T-helper 2 cell treated with Interferon-gamma antibody and Interleukin-4, amounts not matched to agents 5 μg/mL and 100 μg/mL, for 36 hours (primary cell): ENCODE results near the gene PRKCI.

Source experiments
- DNase-seq: peaks from one replicate; pipeline ENCODE4 v3.0.0; 2021; ENCODE audit warnings: low spot score
- H3K27ac Mint-ChIP-seq: one replicate; pipeline ENCODE4 v1.8.0; 2021; ENCODE audit warnings: mild to moderate bottlenecking, mixed read lengths
- H3K27me3 Mint-ChIP-seq: one replicate; pipeline ENCODE4 v1.8.0; 2021; ENCODE audit warnings: low read depth, mixed read lengths
- H3K36me3 Mint-ChIP-seq: one replicate; pipeline ENCODE4 v1.8.0; 2021; ENCODE audit warnings: low read depth, mixed read lengths
- H3K4me1 Mint-ChIP-seq: one replicate; pipeline ENCODE4 v1.8.0; 2021; ENCODE audit warnings: low read depth, mixed read lengths
- H3K4me3 Mint-ChIP-seq: one replicate; pipeline ENCODE4 v1.8.0; 2022; ENCODE audit warnings: mild to moderate bottlenecking, moderate library complexity, mixed read lengths
- H3K9me3 Mint-ChIP-seq: one replicate; pipeline ENCODE4 v1.8.0; 2021; ENCODE audit warnings: mixed read lengths

The PRKCI gene

DNA sequence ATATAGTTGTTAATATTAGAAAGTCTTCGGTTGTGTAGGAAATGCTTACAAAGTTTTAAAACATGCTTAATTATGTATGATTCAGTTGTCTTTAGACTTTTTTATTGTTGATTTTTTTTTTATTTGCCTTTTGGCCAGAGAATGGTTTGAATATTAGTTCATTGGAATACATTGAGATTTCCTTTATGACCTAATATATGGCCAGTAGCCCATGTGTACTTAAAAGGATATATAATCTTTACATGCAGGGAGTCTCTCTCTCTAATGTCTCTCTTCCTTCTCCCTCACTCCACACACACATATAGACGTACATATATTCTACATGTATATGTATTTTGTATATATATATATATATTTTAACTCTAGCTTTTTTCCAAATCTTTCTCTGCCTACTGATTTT, 68.0 kb downstream of the PRKCI start:
- no peaks in the 10 kb centered on the region for H3K27me3 Mint-ChIP-seq
- H3K4me3 Mint-ChIP-seq, result no peak overlapping the region
- no peaks in the 10 kb centered on the region for H3K4me1 Mint-ChIP-seq
- H3K9me3 Mint-ChIP-seq, result no peaks in the 10 kb centered on the region
- peaks cover 8% of the 10 kb centered on the region for H3K36me3 Mint-ChIP-seq
- H3K27ac Mint-ChIP-seq, result no peak overlapping the region
- no peak for DNase-seq

DNA sequence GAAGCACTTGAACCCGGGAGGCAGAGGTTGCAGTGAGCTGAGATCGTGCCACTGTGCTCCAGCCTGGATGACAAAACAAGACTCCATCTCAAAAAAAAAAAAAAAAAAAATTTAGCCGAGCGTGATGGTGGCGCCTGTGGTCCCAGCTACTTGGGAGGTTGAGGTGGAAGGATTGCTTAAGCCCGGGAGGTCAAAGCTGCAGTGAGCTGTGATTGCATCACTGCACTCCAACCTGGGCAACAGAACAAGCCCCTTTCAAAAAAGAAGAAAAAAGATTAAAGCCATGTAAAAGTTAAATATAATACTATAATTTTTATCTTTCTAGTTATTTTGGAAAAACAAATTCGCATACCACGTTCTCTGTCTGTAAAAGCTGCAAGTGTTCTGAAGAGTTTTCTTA, 73.4 kb downstream of the PRKCI start:
- H3K36me3 Mint-ChIP-seq, result peaks cover 9% of the 10 kb centered on the region
- H3K9me3 Mint-ChIP-seq, result no peaks in the 10 kb centered on the region
- H3K4me3 Mint-ChIP-seq, result no peak overlapping the region
- no peaks in the 10 kb centered on the region for H3K4me1 Mint-ChIP-seq
- no peaks in the 10 kb centered on the region for H3K27me3 Mint-ChIP-seq
- no peak overlapping the region for H3K27ac Mint-ChIP-seq
- DNase-seq, result no peak

DNA sequence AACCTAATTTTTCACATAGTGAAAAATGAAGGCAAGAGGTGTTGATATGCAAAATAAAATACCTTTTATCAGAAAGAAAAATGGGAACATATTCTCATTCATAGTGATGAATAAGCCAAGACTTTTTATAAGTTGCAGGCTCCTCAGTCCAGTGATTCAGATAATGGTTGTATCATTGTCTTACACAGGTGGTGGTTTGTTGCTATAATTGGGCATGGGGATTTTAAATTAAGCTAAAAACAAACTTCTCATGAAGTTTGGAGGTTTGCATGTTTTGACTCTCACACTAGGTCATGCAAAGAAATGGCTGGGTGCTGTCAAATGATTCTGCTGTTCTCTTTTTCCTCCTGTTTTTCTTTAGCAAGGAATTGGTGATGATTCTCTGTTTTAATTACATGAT, 74.5 kb downstream of the PRKCI start:
- Mint-ChIP-seq H3K27ac (no peak overlapping the region), H3K4me3 (no peak overlapping the region), H3K36me3 (peaks cover 8% of the 10 kb centered on the region), H3K9me3 (no peaks in the 10 kb centered on the region), H3K27me3 (no peaks in the 10 kb centered on the region), H3K4me1 (no peaks in the 10 kb centered on the region)
- DNase-seq, result no peak

DNA sequence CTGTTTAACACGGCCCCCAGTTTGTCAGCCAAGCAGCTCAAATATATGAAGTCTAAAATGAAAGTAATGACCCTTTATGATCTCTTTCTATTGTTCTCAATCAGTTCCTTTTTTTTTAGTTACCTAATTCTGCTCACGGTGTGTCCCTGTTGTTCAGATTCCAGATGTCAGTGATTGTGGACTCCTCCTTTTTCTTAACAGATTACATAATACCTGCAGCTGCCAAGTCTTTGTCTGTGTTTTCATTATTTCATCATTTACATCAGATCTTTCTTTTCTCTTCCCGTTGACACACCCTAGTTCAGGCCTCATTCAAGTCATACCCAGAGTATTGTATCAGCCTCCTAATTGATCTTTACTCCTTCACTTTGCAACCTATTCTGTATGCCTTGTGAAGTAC, 79.2 kb downstream of the PRKCI start:
- Mint-ChIP-seq H3K27me3 (no peaks in the 10 kb centered on the region), H3K27ac (no peak overlapping the region), H3K4me3 (no peak overlapping the region), H3K36me3 (peaks cover 5% of the 10 kb centered on the region), H3K4me1 (no peaks in the 10 kb centered on the region), H3K9me3 (no peaks in the 10 kb centered on the region)
- DNase-seq, result no peak

DNA sequence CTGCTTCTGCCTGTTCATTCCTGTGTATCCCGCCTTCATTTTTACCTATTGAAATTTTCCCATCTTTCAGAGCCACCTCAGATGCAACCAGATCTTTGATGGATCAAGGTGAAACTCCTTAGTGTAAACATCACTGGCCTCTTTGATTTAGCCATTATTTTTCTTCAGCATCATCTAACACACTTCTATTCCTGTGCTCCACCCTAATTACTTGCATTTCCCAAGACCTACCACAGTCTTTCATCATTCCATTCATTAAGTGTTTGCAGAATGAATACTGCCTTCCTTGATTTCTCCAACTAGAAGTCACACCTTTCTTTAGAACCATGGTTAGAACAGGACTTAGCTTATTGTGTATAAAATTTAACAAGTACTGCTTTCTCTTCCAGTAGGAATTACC, 79.8 kb downstream of the PRKCI start:
- DNase-seq, result no peak
- H3K27ac Mint-ChIP-seq, result no peak overlapping the region
- no peak overlapping the region for H3K4me3 Mint-ChIP-seq
- no peaks in the 10 kb centered on the region for H3K9me3 Mint-ChIP-seq
- no peaks in the 10 kb centered on the region for H3K4me1 Mint-ChIP-seq
- peaks cover 2% of the 10 kb centered on the region for H3K36me3 Mint-ChIP-seq
- no peaks in the 10 kb centered on the region for H3K27me3 Mint-ChIP-seq

DNA sequence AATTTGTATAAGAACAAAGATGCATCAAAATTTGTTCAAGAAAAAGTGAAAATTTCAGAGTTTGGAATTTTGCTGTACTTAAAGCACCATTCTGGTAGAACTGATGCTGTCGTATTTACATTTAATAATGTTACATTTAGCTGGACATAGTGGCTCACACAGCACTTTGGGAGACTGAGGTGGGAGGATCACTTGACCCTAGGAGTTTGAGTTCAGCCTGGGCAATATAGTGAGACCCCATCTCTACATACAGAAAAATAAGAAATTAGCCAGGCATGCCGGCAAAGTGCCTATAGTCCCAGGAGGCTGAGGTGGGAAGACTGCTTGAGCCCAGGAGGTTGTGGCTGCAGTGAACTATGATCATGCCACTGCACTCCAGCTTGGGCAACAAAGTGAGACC, 83.8 kb downstream of the PRKCI start:
- Mint-ChIP-seq H3K4me3 (no peak overlapping the region), H3K27ac (no peak overlapping the region), H3K4me1 (no peaks in the 10 kb centered on the region), H3K9me3 (no peaks in the 10 kb centered on the region), H3K27me3 (no peaks in the 10 kb centered on the region), H3K36me3 (no peaks in the 10 kb centered on the region)
- no peak for DNase-seq

DNA sequence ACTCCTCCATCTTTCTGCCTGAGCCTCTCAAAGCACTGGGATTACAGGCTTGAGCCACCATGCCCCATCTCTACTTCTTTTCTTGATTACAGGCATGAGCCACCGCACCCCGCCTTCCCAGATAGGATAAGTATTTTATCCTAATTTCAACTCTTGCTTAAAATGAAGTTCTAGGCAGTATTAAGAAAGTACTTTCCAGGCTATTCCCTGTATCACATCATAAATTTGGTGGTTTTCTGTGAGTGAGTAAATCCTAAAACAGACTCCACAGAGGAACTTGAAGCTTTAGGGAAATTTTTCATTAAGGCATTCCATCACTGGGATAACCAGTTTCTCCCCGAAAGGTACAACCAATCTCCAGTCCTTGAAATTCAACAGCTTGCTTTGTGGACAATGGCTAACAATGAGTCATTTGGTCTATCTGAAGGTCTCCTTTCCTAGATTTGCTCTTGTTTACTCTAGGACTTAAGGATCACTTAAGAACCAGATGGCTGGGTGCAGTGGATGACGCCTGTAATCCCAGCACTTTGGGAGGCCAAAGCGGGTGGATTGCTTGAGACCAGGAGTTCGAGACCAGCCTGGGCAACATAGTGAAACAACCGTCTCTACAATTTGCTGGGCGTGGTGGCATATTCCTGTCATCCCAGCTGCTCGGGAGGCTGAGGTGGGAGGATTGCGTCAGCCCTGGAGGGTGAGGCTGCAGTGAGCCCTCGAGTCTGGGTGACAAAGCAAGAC, 85.6 kb downstream of the PRKCI start:
- Mint-ChIP-seq H3K9me3 (no peaks in the 10 kb centered on the region), H3K4me3 (no peak overlapping the region), H3K36me3 (no peaks in the 10 kb centered on the region), H3K27me3 (no peaks in the 10 kb centered on the region), H3K27ac (no peak overlapping the region), H3K4me1 (no peaks in the 10 kb centered on the region)
- DNase-seq, result no peak

DNA sequence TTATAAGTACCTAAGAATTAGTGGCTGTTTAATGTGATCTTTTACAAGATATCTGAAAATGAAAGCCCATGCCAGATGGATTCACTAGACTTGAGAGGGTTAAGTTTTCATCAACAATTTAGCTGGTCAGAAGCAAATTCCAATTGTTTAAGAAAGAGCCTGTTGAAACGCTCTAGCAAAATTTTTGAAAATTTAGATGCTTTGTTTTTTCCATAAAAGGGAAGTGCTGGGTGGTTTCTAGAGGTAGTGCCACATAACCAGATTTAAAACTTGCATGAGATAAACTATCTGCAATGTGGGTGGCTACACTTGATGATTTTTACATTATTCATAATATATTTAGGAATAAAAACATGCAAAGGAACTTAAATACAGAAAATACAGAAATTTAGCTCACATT, 86.8 kb downstream of the PRKCI start:
- Mint-ChIP-seq H3K4me1 (no peaks in the 10 kb centered on the region), H3K36me3 (no peaks in the 10 kb centered on the region), H3K27me3 (no peaks in the 10 kb centered on the region), H3K4me3 (no peak overlapping the region), H3K27ac (no peak overlapping the region), H3K9me3 (no peaks in the 10 kb centered on the region)
- DNase-seq, result no peak

DNA sequence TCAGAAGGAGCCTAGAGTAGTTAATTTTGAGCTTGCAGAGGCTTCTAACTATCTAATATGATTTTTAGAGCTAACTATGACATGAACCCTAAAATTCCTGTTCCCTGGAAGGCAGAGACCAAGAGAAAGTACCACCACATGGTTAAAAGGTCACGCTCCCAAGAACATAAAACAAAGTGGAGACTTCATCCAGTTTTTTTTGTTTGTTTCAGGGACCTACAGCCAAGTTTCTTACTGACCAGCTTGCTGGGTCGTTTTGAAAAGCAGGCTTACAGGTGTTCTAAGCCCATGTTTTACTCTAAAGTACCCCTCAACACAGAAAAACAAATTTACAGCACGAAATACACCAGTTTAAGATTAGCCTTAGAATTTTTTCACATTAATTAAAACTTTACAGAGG, 95.7 kb downstream of the PRKCI start:
- Mint-ChIP-seq H3K27ac (no peak overlapping the region), H3K36me3 (no peaks in the 10 kb centered on the region), H3K4me1 (peaks cover 4% of the 10 kb centered on the region), H3K27me3 (peaks cover 7% of the 10 kb centered on the region), H3K4me3 (no peak overlapping the region), H3K9me3 (no peaks in the 10 kb centered on the region)
- DNase-seq, result no peak

DNA sequence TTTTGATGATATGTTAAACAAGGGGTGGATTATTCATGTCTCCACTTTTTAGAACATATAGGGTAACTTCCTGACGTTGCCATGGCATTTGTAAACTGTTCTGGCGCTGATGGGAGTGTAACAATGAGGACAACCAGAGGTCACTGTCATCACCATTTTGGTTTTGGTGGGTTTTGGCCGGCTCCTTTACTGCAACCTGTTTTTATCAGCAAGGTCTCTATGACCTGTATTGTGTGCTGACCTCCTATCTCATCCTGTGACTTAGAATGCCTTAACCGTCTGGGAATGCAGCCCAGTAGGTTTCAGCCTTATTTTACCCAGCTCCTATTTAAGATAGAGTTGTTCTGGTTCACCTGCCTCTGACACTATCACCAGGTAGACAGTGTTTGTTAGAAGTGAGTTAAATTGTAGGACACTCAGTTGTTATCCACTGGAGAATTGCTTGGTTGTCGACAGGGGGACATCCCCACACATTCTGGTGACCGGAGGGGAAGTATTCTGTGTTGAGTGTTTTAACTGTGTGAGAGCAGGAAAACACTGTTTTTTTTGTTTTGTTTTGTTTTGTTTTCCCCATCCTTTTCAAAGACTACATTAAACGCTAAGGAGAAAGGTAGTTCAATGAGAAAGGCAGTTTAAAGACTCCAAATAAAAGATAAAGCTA, 98.4 kb downstream of the PRKCI start:
- Mint-ChIP-seq H3K36me3 (no peaks in the 10 kb centered on the region), H3K4me1 (peaks cover 4% of the 10 kb centered on the region), H3K27ac (no peak overlapping the region)

DNA sequence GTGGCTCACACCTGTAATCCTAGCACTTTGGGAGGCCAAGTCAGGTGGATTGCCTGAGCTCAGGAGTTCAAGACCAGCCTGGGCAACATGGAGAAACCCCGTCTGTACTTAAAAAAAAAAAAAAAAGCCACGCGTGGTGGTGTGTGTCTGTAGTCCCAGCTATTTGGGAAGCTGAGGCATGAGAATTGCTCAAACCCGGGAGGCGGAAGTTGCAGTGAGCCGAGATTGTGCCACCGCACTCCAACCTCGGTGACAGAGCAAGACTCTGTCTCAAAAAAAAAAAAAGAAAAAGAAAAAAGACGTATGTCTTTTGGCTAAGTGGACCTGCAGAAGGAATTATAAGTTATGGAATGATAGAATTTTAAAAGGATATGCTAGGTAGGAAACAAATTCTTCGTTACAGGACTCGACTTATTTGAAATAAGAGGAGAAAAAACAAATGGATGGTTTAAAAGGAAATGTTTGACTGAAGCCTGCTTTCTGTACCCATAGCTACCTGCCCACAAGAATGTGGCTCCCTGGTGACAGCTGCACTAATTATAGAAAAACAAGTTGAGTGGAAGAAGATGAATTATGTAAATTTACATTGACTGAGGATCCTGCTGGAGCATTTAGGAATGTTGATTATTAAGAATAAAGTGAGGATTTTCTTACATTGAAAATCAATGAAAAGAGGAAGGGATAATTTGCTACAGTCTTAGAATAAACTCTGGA, 99.3 kb downstream of the PRKCI start:
- Mint-ChIP-seq H3K4me3 (no peak overlapping the region), H3K36me3 (no peaks in the 10 kb centered on the region), H3K4me1 (peaks cover 4% of the 10 kb centered on the region), H3K27me3 (peaks cover 15% of the 10 kb centered on the region), H3K27ac (no peak overlapping the region), H3K9me3 (no peaks in the 10 kb centered on the region)
- DNase-seq, result no peak

More for the DNA sequence above, 98.4 kb downstream of the PRKCI start:
- Mint-ChIP-seq H3K27me3 (peaks cover 15% of the 10 kb centered on the region), H3K4me3 (no peak overlapping the region), H3K9me3 (no peaks in the 10 kb centered on the region)
- no peak for DNase-seq

DNA sequence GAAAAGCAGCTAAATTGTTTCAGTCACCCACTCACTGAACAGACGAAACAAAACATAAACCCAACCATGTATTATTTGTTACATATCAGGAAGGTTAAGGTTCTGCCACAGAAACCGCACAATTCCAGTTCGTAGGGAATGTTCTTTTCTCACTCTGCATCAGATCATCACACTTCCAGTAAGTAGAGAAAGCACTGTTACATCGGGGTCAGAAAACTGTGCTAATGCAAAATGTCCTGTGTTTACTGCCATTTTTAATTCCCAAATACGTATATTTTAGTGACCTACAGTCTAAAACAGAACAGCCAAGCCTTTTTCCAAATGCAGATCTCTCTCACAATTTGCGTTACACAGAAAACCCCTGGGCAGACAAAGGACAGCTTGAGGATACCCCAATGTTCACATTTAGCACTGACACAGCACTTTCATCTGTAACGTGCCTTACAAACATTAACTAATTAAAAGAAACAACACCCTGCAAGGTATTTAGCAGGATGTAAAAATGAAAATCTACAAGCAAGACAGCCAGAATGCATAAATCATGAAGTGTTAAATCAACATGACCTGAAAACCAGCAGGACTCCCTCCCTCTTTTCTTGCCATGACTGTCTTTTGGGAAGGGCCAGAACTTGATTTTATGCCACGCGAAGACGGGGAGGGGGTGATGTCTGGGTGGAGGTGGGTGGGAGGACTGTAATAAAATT, 100.5 kb downstream of the PRKCI start:
- no peak overlapping the region for H3K4me3 Mint-ChIP-seq
- H3K36me3 Mint-ChIP-seq, result no peaks in the 10 kb centered on the region
- no peaks in the 10 kb centered on the region for H3K9me3 Mint-ChIP-seq
- no peak for DNase-seq
- peaks cover 4% of the 10 kb centered on the region for H3K4me1 Mint-ChIP-seq
- peaks cover 15% of the 10 kb centered on the region for H3K27me3 Mint-ChIP-seq
- H3K27ac Mint-ChIP-seq, result no peak overlapping the region

DNA sequence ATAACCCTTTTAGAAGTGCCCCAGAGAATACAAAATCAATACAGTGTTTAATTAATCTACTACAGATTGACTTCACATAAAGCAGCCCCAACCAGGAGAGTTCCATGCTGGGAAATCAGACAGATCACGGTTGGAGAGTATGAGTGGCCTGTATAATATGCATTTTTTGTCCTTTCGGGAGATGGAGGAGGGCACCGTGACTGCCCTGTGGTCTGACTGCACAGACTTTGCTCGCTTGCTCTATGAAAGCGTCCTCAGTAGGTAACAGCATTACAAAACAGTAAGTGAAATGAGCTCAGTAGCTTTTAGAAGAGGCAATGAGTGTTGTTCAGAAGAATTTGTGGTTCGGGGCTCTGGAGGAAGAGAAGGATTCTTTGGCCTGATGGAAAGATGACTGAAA, 101.1 kb downstream of the PRKCI start:
- H3K9me3 Mint-ChIP-seq, result no peaks in the 10 kb centered on the region
- DNase-seq, result no peak
- no peaks in the 10 kb centered on the region for H3K36me3 Mint-ChIP-seq
- peaks cover 15% of the 10 kb centered on the region for H3K27me3 Mint-ChIP-seq
- H3K4me1 Mint-ChIP-seq, result peaks cover 4% of the 10 kb centered on the region
- no peak overlapping the region for H3K27ac Mint-ChIP-seq
- H3K4me3 Mint-ChIP-seq, result no peak overlapping the region

DNA sequence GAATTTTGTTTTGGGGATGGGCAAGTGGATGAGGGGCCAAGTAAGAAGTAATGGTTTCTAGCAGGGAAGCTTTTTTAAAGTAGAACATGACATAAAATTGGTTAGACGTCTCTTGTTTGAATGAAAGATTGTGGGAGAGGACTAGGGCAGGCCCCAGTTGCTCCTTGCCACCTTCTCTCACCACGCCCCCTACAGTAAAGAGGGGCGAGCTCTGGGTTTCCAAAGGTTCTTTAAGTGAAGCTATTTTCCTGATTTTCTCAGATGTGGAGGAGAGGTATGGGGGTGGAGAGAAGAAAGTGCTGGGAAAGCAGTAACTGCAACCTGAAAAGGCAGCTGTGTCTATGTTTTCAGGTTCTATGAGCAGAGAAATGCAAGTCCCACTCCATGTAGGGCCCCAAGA, 102.7 kb downstream of the PRKCI start:
- Mint-ChIP-seq H3K4me3 (no peak overlapping the region), H3K9me3 (no peaks in the 10 kb centered on the region), H3K4me1 (peaks cover 4% of the 10 kb centered on the region), H3K36me3 (no peaks in the 10 kb centered on the region), H3K27me3 (peaks cover 15% of the 10 kb centered on the region), H3K27ac (no peak overlapping the region)
- DNase-seq, result no peak
